K562 (cell line): ENCODE data around the gene CALML6.

Source experiments
- AFF4 ChIP-seq: sonication (generic); formaldehyde crosslinking; IDR thresholded peaks from 2 replicates; pipeline ENCODE4 v1.8.0; 2023; ENCODE audit warnings: mild to moderate bottlenecking, missing genetic modification reagents
- ATF7 ChIP-seq: fragments of 450-650 bp; IDR thresholded peaks from 2 replicates; pipeline ENCODE4 v1.7.1; 2014; ENCODE audit warnings: mild to moderate bottlenecking, moderate library complexity
- CTCF ChIP-seq, 3 experiments: IDR thresholded peaks in 2 of 3; conservative IDR thresholded peaks in 1 of 3; 2 replicates each; pipeline ENCODE4 v1.5.1; 2011 to 2012; ENCODE audit warnings: low read length in 3 of 3, mild to moderate bottlenecking in 3 of 3, control low read depth in 2 of 3, improper control_type of control experiment in 1 of 3, inconsistent platforms in 1 of 3, low read depth in 1 of 3, mixed read lengths in 1 of 3, moderate library complexity in 1 of 3; ENCODE audit not compliant: insufficient read depth in 2 of 3
- EZH2 ChIP-seq: IDR thresholded peaks from 2 replicates; pipeline ENCODE4 v1.6.1; 2012; ENCODE audit warnings: low read depth, mild to moderate bottlenecking, inconsistent platforms, low read length, borderline replicate concordance

- TF ChIP-seq ATF7 (no peak), CTCF (IDR thresholded peaks at IDR 0.05 in 2 of 3, conservative IDR thresholded peaks at IDR 0.05 in 1 of 3; ENCODE audit: insufficient read depth in 2 of 3, low read depth in 1 of 3, low read length in 3 of 3) (no peak), EZH2 (no peak), AFF4 (CRISPR knock-in tag) (no peak)
Measured at GRCh38 chr1:1924849-1925248, 9.8 kb downstream of the CALML6 start.
